SK-N-SH treated with all-trans-retinoic acid at 6 μM for 48 hours (cell line): ENCODE data around the gene NPB.

ENCODE experiments used
- RARB ChIP-seq: fragments of 250-450 bp; sonication (Bioruptor Pico); IDR thresholded peaks from 2 replicates; pipeline ENCODE4 v1.8.0; 2021; ENCODE audit warnings: mild to moderate bottlenecking, moderate library complexity
- TF ChIP-seq, protein P1 (sequence below): fragments of 250-450 bp; sonication (Bioruptor Pico); IDR thresholded peaks from 2 replicates; pipeline ENCODE4 v1.8.0; 2020; ENCODE audit warnings: mild to moderate bottlenecking, moderate library complexity, borderline replicate concordance
- TF ChIP-seq, protein P2 (sequence below): fragments of 250-450 bp; sonication (Bioruptor Pico); IDR thresholded peaks from 2 replicates; pipeline ENCODE4 v1.8.0; 2021; ENCODE audit warnings: low read depth, mild to moderate bottlenecking, moderate library complexity, borderline replicate concordance
- TF ChIP-seq, protein P3 (sequence below): fragments of 250-450 bp; sonication (Bioruptor Pico); IDR thresholded peaks from 2 replicates; pipeline ENCODE4 v1.5.1; 2020; ENCODE audit warnings: low read depth, mild to moderate bottlenecking, moderate library complexity

DNA sequence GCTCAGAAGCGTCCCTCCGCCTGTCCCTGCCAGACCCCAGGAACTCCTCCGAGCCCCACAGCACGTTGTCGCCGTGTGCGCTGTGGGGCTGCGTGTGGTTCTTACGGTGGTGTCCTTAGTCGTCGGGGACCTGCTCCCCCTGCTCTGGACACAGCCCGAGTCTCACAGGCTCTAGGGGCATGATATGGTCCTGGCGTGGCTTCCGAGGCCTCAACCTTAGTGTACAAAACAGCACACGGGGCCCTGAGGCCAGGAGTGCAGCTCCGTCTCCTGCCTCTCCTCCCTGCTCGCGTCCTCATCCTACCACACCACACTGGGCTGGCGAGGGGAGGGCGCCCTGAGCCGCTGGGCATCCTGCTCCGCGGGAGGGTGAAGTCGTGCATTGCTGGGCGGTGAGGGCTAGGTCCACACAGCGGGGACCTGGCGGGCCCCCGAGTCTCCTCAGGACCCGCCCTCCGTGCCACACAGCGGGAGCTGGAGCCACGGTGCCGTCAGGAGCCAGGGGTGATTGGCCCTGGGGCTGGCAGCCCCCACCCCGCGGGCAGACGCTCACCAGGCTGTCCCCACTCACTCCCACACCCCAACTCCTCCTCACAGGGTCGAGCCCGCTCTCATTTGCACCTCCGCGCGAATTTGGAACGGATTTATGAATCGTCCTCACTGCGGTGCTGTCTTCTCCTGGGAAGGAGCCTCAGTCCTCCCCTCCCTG is 26.7 kb downstream of the NPB start:
- TF ChIP-seq RARB (CRISPR knock-in tag) = no peak
- TF ChIP-seq, protein P1, sequence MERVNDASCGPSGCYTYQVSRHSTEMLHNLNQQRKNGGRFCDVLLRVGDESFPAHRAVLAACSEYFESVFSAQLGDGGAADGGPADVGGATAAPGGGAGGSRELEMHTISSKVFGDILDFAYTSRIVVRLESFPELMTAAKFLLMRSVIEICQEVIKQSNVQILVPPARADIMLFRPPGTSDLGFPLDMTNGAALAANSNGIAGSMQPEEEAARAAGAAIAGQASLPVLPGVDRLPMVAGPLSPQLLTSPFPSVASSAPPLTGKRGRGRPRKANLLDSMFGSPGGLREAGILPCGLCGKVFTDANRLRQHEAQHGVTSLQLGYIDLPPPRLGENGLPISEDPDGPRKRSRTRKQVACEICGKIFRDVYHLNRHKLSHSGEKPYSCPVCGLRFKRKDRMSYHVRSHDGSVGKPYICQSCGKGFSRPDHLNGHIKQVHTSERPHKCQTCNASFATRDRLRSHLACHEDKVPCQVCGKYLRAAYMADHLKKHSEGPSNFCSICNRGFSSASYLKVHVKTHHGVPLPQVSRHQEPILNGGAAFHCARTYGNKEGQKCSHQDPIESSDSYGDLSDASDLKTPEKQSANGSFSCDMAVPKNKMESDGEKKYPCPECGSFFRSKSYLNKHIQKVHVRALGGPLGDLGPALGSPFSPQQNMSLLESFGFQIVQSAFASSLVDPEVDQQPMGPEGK = no peak
- TF ChIP-seq, protein P2, sequence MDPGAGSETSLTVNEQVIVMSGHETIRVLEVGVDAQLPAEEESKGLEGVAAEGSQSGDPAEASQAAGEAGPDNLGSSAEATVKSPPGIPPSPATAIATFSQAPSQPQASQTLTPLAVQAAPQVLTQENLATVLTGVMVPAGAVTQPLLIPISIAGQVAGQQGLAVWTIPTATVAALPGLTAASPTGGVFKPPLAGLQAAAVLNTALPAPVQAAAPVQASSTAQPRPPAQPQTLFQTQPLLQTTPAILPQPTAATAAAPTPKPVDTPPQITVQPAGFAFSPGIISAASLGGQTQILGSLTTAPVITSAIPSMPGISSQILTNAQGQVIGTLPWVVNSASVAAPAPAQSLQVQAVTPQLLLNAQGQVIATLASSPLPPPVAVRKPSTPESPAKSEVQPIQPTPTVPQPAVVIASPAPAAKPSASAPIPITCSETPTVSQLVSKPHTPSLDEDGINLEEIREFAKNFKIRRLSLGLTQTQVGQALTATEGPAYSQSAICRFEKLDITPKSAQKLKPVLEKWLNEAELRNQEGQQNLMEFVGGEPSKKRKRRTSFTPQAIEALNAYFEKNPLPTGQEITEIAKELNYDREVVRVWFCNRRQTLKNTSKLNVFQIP (CRISPR knock-in tag) = no peak
- TF ChIP-seq, protein P3, sequence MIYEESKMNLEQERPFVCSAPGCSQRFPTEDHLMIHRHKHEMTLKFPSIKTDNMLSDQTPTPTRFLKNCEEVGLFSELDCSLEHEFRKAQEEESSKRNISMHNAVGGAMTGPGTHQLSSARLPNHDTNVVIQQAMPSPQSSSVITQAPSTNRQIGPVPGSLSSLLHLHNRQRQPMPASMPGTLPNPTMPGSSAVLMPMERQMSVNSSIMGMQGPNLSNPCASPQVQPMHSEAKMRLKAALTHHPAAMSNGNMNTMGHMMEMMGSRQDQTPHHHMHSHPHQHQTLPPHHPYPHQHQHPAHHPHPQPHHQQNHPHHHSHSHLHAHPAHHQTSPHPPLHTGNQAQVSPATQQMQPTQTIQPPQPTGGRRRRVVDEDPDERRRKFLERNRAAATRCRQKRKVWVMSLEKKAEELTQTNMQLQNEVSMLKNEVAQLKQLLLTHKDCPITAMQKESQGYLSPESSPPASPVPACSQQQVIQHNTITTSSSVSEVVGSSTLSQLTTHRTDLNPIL (CRISPR knock-in tag) = no peak
